OCI-LY1 (cell line): ENCODE results near the gene KRTDAP.

ENCODE experiments used
- H2AFZ ChIP-seq: fragments of 200-600 bp; sonication (generic), shearing (Covaris generic); 2 replicates; pipeline ENCODE4 v1.6.0; 2014; ENCODE audit warnings: antibody characterized with exemption, mild to moderate bottlenecking, low read length
- H3F3A ChIP-seq: fragments of 200-600 bp; sonication (generic), shearing (Covaris generic); 2 replicates; pipeline ENCODE4 v1.6.0; 2014; ENCODE audit warnings: mild to moderate bottlenecking, antibody characterized with exemption, low read length, moderate library complexity; ENCODE audit not compliant: insufficient read depth
- H3K27ac ChIP-seq: fragments of 200-600 bp; sonication (generic); 2 replicates; pipeline ENCODE4 v1.5.1; 2014; ENCODE audit warnings: low read length, mixed run types, mild to moderate bottlenecking, low read depth; ENCODE audit not compliant: poor library complexity, severe bottlenecking
- H3K27me3 ChIP-seq: fragments of 200-600 bp; sonication (generic); 2 replicates; pipeline ENCODE4 v1.6.0; 2014; ENCODE audit warnings: antibody characterized with exemption, mild to moderate bottlenecking, low read length, moderate library complexity; ENCODE audit not compliant: insufficient read depth
- H3K36me3 ChIP-seq: fragments of 200-600 bp; sonication (generic); 2 replicates; pipeline ENCODE4 v1.6.1; 2014; ENCODE audit warnings: mild to moderate bottlenecking, antibody characterized with exemption, low read length, moderate library complexity, mixed read lengths; ENCODE audit not compliant: insufficient read depth
- H3K4me1 ChIP-seq: fragments of 200-600 bp; sonication (generic); 2 replicates; pipeline ENCODE4 v1.5.1; 2014; ENCODE audit warnings: mild to moderate bottlenecking, low read length, moderate library complexity; ENCODE audit not compliant: insufficient read depth, severe bottlenecking
- H3K4me2 ChIP-seq: fragments of 200-600 bp; sonication (generic), shearing (Covaris generic); 2 replicates; pipeline ENCODE4 v1.6.1; 2014; ENCODE audit warnings: low read length
- H3K4me3 ChIP-seq: fragments of 200-600 bp; sonication (generic); 2 replicates; pipeline ENCODE4 v1.5.1; 2014; ENCODE audit warnings: low read length, low read depth, mild to moderate bottlenecking, mixed read lengths; ENCODE audit not compliant: poor library complexity, severe bottlenecking
- H3K79me2 ChIP-seq: fragments of 200-600 bp; shearing (Covaris generic); 2 replicates; pipeline ENCODE4 v1.6.1; 2016; ENCODE audit warnings: mixed run types, low read length, mixed read lengths; ENCODE audit not compliant: insufficient read depth
- H3K9ac ChIP-seq: fragments of 200-600 bp; sonication (generic), shearing (Covaris generic); 2 replicates; pipeline ENCODE4 v1.6.1; 2014; ENCODE audit warnings: mild to moderate bottlenecking, low read length, mixed read lengths
- H3K9me2 ChIP-seq: fragments of 200-600 bp; sonication (generic), shearing (Covaris generic); 2 replicates; pipeline ENCODE4 v1.6.1; 2014; ENCODE audit warnings: low read depth, mild to moderate bottlenecking, low read length, mixed read lengths
- H3K9me3 ChIP-seq: fragments of 200-600 bp; shearing (Covaris generic); 2 replicates; pipeline ENCODE4 v1.6.1; 2014; ENCODE audit warnings: low read length, mixed read lengths
- H4K20me1 ChIP-seq: fragments of 200-600 bp; sonication (generic), shearing (Covaris generic); 2 replicates; pipeline ENCODE4 v1.6.0; 2016; ENCODE audit warnings: mild to moderate bottlenecking, low read length; ENCODE audit not compliant: insufficient read depth
- CTCF ChIP-seq: fragments of 200-600 bp; sonication (generic), shearing (Covaris generic); IDR thresholded peaks from 2 replicates; pipeline ENCODE4 v1.5.1; 2017; ENCODE audit warnings: mild to moderate bottlenecking, antibody characterized with exemption, low read length, moderate library complexity, mixed read lengths
- EZH2 ChIP-seq: fragments of 200-600 bp; sonication (generic), shearing (Covaris generic); IDR thresholded peaks from 2 replicates; pipeline ENCODE4 v1.8.0; 2017; ENCODE audit warnings: borderline replicate concordance, mixed run types, mild to moderate bottlenecking, antibody characterized with exemption, low read length, moderate library complexity, mixed read lengths

The KRTDAP gene

GRCh38 chr19:35490364-35490763 is at the start of gene KRTDAP:
Gene KRTDAP (minus strand): TSS chr19:35490464. CDS start chr19:35490442, 22 bp downstream.
- H3F3A ChIP-seq: no peaks in the 10 kb centered on the region
- peaks cover 13% of the 10 kb centered on the region for H3K27me3 ChIP-seq
- no peaks in the 10 kb centered on the region for H3K9me2 ChIP-seq
- no peak within 1 kb of the TSS for H2AFZ ChIP-seq
- no peaks in the 10 kb centered on the region for H3K4me1 ChIP-seq
- H3K4me3 ChIP-seq: no peak within 1 kb of the TSS
- H3K4me2 ChIP-seq: no peak within 1 kb of the TSS
- no peak for TF ChIP-seq EZH2
- H3K9ac ChIP-seq: no peak within 1 kb of the TSS
- H3K79me2 ChIP-seq: no peaks in the 10 kb centered on the region
- H4K20me1 ChIP-seq: no peaks in the 10 kb centered on the region
- no peak within 1 kb of the TSS for H3K27ac ChIP-seq
- no peaks in the 10 kb centered on the region for H3K9me3 ChIP-seq
- no peaks in the 10 kb centered on the region for H3K36me3 ChIP-seq

- Histone ChIP-seq H3K9me2 (no peaks in the 10 kb centered on the region), H3K9ac (no peak overlapping the region), H3K4me3 (no peak overlapping the region), H3K79me2 (no peaks in the 10 kb centered on the region), H3F3A (no peaks in the 10 kb centered on the region), H3K4me1 (peaks cover 26% of the 10 kb centered on the region), H3K27ac (no peak overlapping the region), H3K36me3 (peaks cover 11% of the 10 kb centered on the region; the same call in 1 of the 2 replicates), H3K4me2 (no peak overlapping the region), H2AFZ (no peak overlapping the region), H3K9me3 (no peaks in the 10 kb centered on the region), H4K20me1 (no peaks in the 10 kb centered on the region), H3K27me3 (no peaks in the 10 kb centered on the region)
- TF ChIP-seq CTCF (no peak), EZH2 (no peak)
Observed at GRCh38 chr19:35539850-35540249, 49.6 kb upstream of the KRTDAP start.

GRCh38 chr19:35539314-35539713 is 49.0 kb upstream of the KRTDAP start:
- H3K9me3 ChIP-seq: no peaks in the 10 kb centered on the region
- no peak overlapping the region for H3K9ac ChIP-seq
- no peak overlapping the region for H2AFZ ChIP-seq
- no peaks in the 10 kb centered on the region for H3K79me2 ChIP-seq
- H3K9me2 ChIP-seq: no peaks in the 10 kb centered on the region
- no peak overlapping the region for H3K27ac ChIP-seq
- peaks cover 21% of the 10 kb centered on the region for H3K4me1 ChIP-seq
- H3K36me3 ChIP-seq: peaks cover 11% of the 10 kb centered on the region; the same call in 1 of the 2 replicates
- H4K20me1 ChIP-seq: no peaks in the 10 kb centered on the region
- H3K27me3 ChIP-seq: no peaks in the 10 kb centered on the region
- H3K4me3 ChIP-seq: no peak overlapping the region
- no peaks in the 10 kb centered on the region for H3F3A ChIP-seq
- no peak overlapping the region for H3K4me2 ChIP-seq
- TF ChIP-seq CTCF (no peak), EZH2 (no peak)

GRCh38 chr19:35534803-35535480 is 44.7 kb upstream of the KRTDAP start:
- H3K4me3 ChIP-seq: no peak overlapping the region
- H2AFZ ChIP-seq: no peak overlapping the region
- H3K4me2 ChIP-seq: no peak overlapping the region
- no peak overlapping the region for H3K9ac ChIP-seq
- no peaks in the 10 kb centered on the region for H3K4me1 ChIP-seq
- no peaks in the 10 kb centered on the region for H3F3A ChIP-seq
- no peaks in the 10 kb centered on the region for H3K9me2 ChIP-seq
- no peaks in the 10 kb centered on the region for H3K9me3 ChIP-seq
- H3K27ac ChIP-seq: no peak overlapping the region
- H4K20me1 ChIP-seq: no peaks in the 10 kb centered on the region
- H3K27me3 ChIP-seq: no peaks in the 10 kb centered on the region
- TF ChIP-seq EZH2: no peak
- TF ChIP-seq CTCF: no peak
- no peaks in the 10 kb centered on the region for H3K79me2 ChIP-seq
- no peaks in the 10 kb centered on the region for H3K36me3 ChIP-seq
